NCI-H187 treated with DMSO at 0.1 percent for 48 hours (cell line): ENCODE results near the gene SULT1C4.
"Not testable (repeated sequence)": the region's sequence is repeated elsewhere in the genome, so short reads cannot be mapped to it uniquely, and the experiment has no call there.

Experiments used
- DNase-seq: peaks from one replicate; lab custom pipeline; 2025; lab: John Stamatoyannopoulos, UW

The SULT1C4 gene

GRCh38 chr2:108413711-108414095, 35.9 kb downstream of the SULT1C4 start:
- no peak for DNase-seq

- no peak for DNase-seq
Measured at GRCh38 chr2:108414256-108414876, 36.6 kb downstream of the SULT1C4 start.

- DNase-seq = no peak
Measured at GRCh38 chr2:108414945-108415344, 37.2 kb downstream of the SULT1C4 start.

GRCh38 chr2:108417254-108417653, 39.5 kb downstream of the SULT1C4 start:
- DNase-seq = no peak

- no peak for DNase-seq
Measured at GRCh38 chr2:108418416-108418815, 40.7 kb downstream of the SULT1C4 start.

- no peak for DNase-seq
Measured at GRCh38 chr2:108423067-108423466, 45.3 kb downstream of the SULT1C4 start.

GRCh38 chr2:108423502-108424251, 45.9 kb downstream of the SULT1C4 start:
- no peak for DNase-seq

- DNase-seq = no peak
Measured at GRCh38 chr2:108428286-108429009, 50.7 kb downstream of the SULT1C4 start.

GRCh38 chr2:108435578-108435977, 57.8 kb downstream of the SULT1C4 start:
- DNase-seq = not testable (repeated sequence)

GRCh38 chr2:108436976-108437375, 59.2 kb downstream of the SULT1C4 start:
- DNase-seq = no peak
